Hepatic stellate cell (primary cell): ENCODE data around the gene PTHLH.

Experiments
- DNase-seq: peaks from one replicate; pipeline ENCODE4 v3.0.0; 2011; ENCODE audit warnings: low spot score

PTHLH gene

GRCh38 chr12:27937768-27938167 is 34.8 kb downstream of the PTHLH start:
- DNase-seq: no peak

GRCh38 chr12:27936196-27936595 is 36.3 kb downstream of the PTHLH start:
- DNase-seq: no peak

- no peak for DNase-seq
Observed at GRCh38 chr12:27934276-27934675, 38.3 kb downstream of the PTHLH start.

GRCh38 chr12:27931390-27931789 is 41.1 kb downstream of the PTHLH start:
- no peak for DNase-seq

- DNase-seq: no peak
Observed at GRCh38 chr12:27927347-27927746, 45.2 kb downstream of the PTHLH start.

- DNase-seq: peak; percentile 14
Observed at GRCh38 chr12:27924350-27925135, 48.0 kb downstream of the PTHLH start.

- peak; percentile 31 for DNase-seq
Observed at GRCh38 chr12:27922531-27923139, 49.9 kb downstream of the PTHLH start.

GRCh38 chr12:27919671-27920235 is 52.8 kb downstream of the PTHLH start:
- no peak for DNase-seq

GRCh38 chr12:27915536-27915935 is 57.0 kb downstream of the PTHLH start:
- DNase-seq: no peak

GRCh38 chr12:27915021-27915420 is 57.5 kb downstream of the PTHLH start:
- DNase-seq: no peak

- DNase-seq: no peak
Observed at GRCh38 chr12:27913999-27914614, 58.4 kb downstream of the PTHLH start.

- DNase-seq: no peak
Observed at GRCh38 chr12:27911397-27911796, 61.1 kb downstream of the PTHLH start.
